ENCODE data around the gene TRHDE. TPM values are rescaled to one million over a fixed set of nuclear protein-coding genes. Genes with fewer than 3 reads are reported as not detected.

The TRHDE gene
- total and polyA plus RNA-seq, 2 donors (not counting 3 experiments of a cell fraction or from before 2014, with no cell fraction given): not detected

DNA sequence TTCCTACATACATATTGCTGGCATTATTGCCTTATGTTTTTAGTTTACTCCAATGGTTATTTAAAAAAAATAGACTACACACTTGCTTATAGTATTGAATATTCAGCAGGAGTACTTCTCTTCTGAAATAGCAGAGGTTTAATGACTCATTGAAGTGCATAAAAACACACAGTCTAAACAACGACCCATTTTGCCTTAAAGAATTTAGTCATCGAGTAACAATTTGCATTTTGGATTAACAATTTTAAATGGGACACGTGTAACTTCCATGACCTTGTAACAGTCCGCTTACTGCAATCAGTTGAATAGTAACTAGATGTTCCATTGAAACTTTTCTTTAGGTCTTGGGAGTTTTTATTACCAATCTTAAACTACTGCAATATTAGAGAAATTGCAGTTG lies 9.0 kb downstream of the TRHDE start:
- CTCF ChIA-PET: no interaction called here
- dilution Hi-C loops (cut with MboI; ENCODE audit: extremely low pct_ligation_motif_present, low sequenced_read_pairs): no loop called here

More for the DNA sequence above, 9.0 kb downstream of the TRHDE start:
- DNase-seq (ENCODE audit: low read depth, low spot score) (no peak), FAIRE-seq (no peak)
- Histone ChIP-seq H2AFZ (ENCODE audit: low read depth, low read length) (no peak overlapping the region), H3K4me1 (ENCODE audit: control insufficient read depth, extremely low read depth, insufficient read depth, low read length) (no peaks in the 10 kb centered on the region), H3K36me3 (ENCODE audit: control insufficient read depth in 2 of 2, extremely low read depth in 1 of 2, insufficient read depth in 2 of 2, low read length in 2 of 2) (no peaks in the 10 kb centered on the region), H3K27ac (ENCODE audit: insufficient read depth, low read depth, low read length) (no peak overlapping the region), H3K4me3 (replicated peaks in 1 of 3; ENCODE audit: insufficient read depth in 1 of 3, low read depth in 1 of 3, low read length in 3 of 3) (no peak overlapping the region), H3K9me1 (replicated peaks; ENCODE audit: control insufficient read depth, extremely low read depth, insufficient read depth, low read length) (no peaks in the 10 kb centered on the region), H3K9ac (replicated peaks; ENCODE audit: extremely low read depth, insufficient read depth, low read length) (no peak overlapping the region), H4K20me1 (replicated peaks; ENCODE audit: control insufficient read depth, extremely low read depth, insufficient read depth, low read length) (no peaks in the 10 kb centered on the region), H3K9me3 (replicated peaks; ENCODE audit: control insufficient read depth, insufficient read depth, low read length) (no peaks in the 10 kb centered on the region), H3K4me2 (ENCODE audit: insufficient read depth, low read length) (no peak overlapping the region), H3K27me3 (ENCODE audit: control insufficient read depth in 2 of 2, insufficient read depth in 2 of 2, low read length in 2 of 2) (no peaks in the 10 kb centered on the region), H3K79me2 (ENCODE audit: control insufficient read depth, insufficient read depth, low read length) (no peaks in the 10 kb centered on the region)
- POLR2A ChIA-PET: no interaction called here
- TF ChIP-seq MYC (IDR thresholded peaks at IDR 0.05; ENCODE audit: low read depth, low read length) (no peak), JUN (IDR thresholded peaks at IDR 0.05; ENCODE audit: borderline replicate concordance, insufficient read depth, insufficient read length, low read depth) (no peak), FOS (IDR thresholded peaks at IDR 0.05; ENCODE audit: borderline replicate concordance, insufficient read depth, low read length) (no peak), POLR2AphosphoS5 (IDR thresholded peaks at IDR 0.05; ENCODE audit: insufficient read depth, low read depth, low read length) (no peak), GATA2 (IDR thresholded peaks at IDR 0.05; ENCODE audit: insufficient read depth, insufficient read length, low read depth, low read length) (no peak), EZH2 (IDR thresholded peaks at IDR 0.05; ENCODE audit: borderline replicate concordance, low read depth, low read length, severe bottlenecking) (no peak)
- TF ChIP-seq, protein P1, sequence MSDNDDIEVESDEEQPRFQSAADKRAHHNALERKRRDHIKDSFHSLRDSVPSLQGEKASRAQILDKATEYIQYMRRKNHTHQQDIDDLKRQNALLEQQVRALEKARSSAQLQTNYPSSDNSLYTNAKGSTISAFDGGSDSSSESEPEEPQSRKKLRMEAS (IDR thresholded peaks at IDR 0.05; ENCODE audit: insufficient read depth, insufficient read length): no peak
- TF ChIP-seq, protein P2, sequence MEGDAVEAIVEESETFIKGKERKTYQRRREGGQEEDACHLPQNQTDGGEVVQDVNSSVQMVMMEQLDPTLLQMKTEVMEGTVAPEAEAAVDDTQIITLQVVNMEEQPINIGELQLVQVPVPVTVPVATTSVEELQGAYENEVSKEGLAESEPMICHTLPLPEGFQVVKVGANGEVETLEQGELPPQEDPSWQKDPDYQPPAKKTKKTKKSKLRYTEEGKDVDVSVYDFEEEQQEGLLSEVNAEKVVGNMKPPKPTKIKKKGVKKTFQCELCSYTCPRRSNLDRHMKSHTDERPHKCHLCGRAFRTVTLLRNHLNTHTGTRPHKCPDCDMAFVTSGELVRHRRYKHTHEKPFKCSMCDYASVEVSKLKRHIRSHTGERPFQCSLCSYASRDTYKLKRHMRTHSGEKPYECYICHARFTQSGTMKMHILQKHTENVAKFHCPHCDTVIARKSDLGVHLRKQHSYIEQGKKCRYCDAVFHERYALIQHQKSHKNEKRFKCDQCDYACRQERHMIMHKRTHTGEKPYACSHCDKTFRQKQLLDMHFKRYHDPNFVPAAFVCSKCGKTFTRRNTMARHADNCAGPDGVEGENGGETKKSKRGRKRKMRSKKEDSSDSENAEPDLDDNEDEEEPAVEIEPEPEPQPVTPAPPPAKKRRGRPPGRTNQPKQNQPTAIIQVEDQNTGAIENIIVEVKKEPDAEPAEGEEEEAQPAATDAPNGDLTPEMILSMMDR (IDR thresholded peaks at IDR 0.05; ENCODE audit: extremely low read depth in 1 of 2, insufficient read depth in 1 of 2, low read depth in 1 of 2, low read length in 2 of 2): no peak
- BruUV-seq (replicated peaks): no TSS peak
- intact Hi-C loops (cut with micrococcal nuclease): no loop called here
